HT1080 (cell line): ENCODE measurements around the gene PPP1R17. TPM values are rescaled to one million over a fixed set of nuclear protein-coding genes. Genes with fewer than 3 reads are reported as not detected.

Experiments
- total RNA-seq: library from RNA; depleted of rRNA; stranded (reverse); fragments of >200 nt; shearing (Covaris generic); gene quantifications from 2 replicates; pipeline ENCODE4 v1.2.3, GENCODE V29; 2014; rRNA removed

The PPP1R17 gene
- total RNA-seq, 1 experiment from 2014 or later: not detected

Other genes starting within 250 kb of the PPP1R17 start
- not detected in 2 replicates for gene ITPRID1, start 173.1 kb upstream of the PPP1R17 start, total RNA-seq